Loucy (cell line): ENCODE results near the gene TPCN2.

Source experiments
- CTCF ChIP-seq: fragments of 200-600 bp; sonication (generic); conservative IDR thresholded peaks from 2 replicates; pipeline ENCODE4 v1.5.1; 2014; ENCODE audit warnings: mild to moderate bottlenecking, antibody characterized with exemption, low read length
- EZH2phosphoT487 ChIP-seq: fragments of 200-600 bp; IDR thresholded peaks from 2 replicates; pipeline ENCODE4 v1.6.1; 2018; ENCODE audit warnings: antibody characterized with exemption, mild to moderate bottlenecking, moderate library complexity, borderline replicate concordance

DNA sequence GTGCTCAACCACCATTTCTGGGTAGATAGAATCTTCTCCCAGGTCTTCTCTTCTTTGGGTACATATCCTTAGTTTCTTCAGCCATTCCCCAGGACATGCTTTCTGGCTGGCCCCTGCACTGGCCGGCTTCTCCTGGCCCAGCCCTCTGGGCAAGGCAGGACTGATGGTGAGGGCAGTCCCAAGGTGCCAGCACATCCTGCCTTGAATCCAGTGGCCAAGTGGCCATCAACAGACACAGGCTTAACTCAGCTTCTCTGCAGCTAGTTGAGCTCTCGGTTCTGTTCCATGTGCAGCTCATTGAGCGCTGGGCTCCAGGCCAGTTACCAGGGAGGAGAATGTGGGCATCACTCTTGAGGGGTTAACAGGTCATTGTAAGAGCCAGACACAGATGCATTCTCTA lies 124.6 kb downstream of the TPCN2 start:
- TF ChIP-seq CTCF (no peak), EZH2phosphoT487 (no peak)
